Measurements from ENCODE around the gene EGR2.

The EGR2 gene

GRCh38 chr10:62816331-62817120 is at the start of gene EGR2:
TSS of gene EGR2 (minus strand) at chr10:62816366. CDS start at chr10:62816029, 337 bp downstream.
- peak within 1 kb of the TSS; percentile 68 for H3K27ac ChIP-seq
- ChIA-PET CTCF (interaction anchor here (0.6 to 1.5 kb wide), 4 partner anchors 12 to 864 kb away, joined by 3 to 6 read pairs (median 4); partner anchors contain the start of gene ADO), POLR2A (ENCODE audit: low non-redundant PET) (no interaction called here)
- TF ChIP-seq CTCF (conservative IDR thresholded peaks at IDR 0.05; ENCODE audit: low read depth) = no peak
- peak; percentile 90 for DNase-seq (ENCODE audit: low spot score)

- DNase-seq (ENCODE audit: low spot score) = no peak
- no peak for TF ChIP-seq CTCF (conservative IDR thresholded peaks at IDR 0.05; ENCODE audit: low read depth)
- CTCF ChIA-PET = interaction anchor here (1.2 kb wide), 1 partner anchor 44 kb away, joined by 3 read pairs; no protein-coding TSS in a partner anchor
- H3K27ac ChIP-seq = no peak overlapping the region
- POLR2A ChIA-PET (ENCODE audit: low non-redundant PET) = no interaction called here
Observed at GRCh38 chr10:62862447-62862846, 46.3 kb upstream of the EGR2 start.

GRCh38 chr10:62861507-62861906 is 45.3 kb upstream of the EGR2 start:
- no peak overlapping the region for H3K27ac ChIP-seq
- CTCF ChIA-PET = interaction anchor here (0.7 kb wide), 1 partner anchor 29 kb away, joined by 5 read pairs; no protein-coding TSS in a partner anchor
- POLR2A ChIA-PET (ENCODE audit: low non-redundant PET) = no interaction called here
- no peak for DNase-seq (ENCODE audit: low spot score)
- TF ChIP-seq CTCF (conservative IDR thresholded peaks at IDR 0.05; ENCODE audit: low read depth) = no peak

- ChIA-PET POLR2A (ENCODE audit: low non-redundant PET) (no interaction called here), CTCF (no interaction called here)
- no peak for DNase-seq (ENCODE audit: low spot score)
Observed at GRCh38 chr10:62860946-62861345, 44.8 kb upstream of the EGR2 start.

GRCh38 chr10:62858364-62858763 is 42.2 kb upstream of the EGR2 start:
- TF ChIP-seq CTCF (conservative IDR thresholded peaks at IDR 0.05; ENCODE audit: low read depth) = no peak
- DNase-seq (ENCODE audit: low spot score) = no peak
- no peak overlapping the region for H3K27ac ChIP-seq
- CTCF ChIA-PET = interaction anchor here (0.6 kb wide), 1 partner anchor 354 kb away, joined by 7 read pairs; no protein-coding TSS in a partner anchor
- POLR2A ChIA-PET (ENCODE audit: low non-redundant PET) = no interaction called here

More at GRCh38 chr10:62860946-62861345, 44.8 kb upstream of the EGR2 start:
- TF ChIP-seq CTCF (conservative IDR thresholded peaks at IDR 0.05; ENCODE audit: low read depth) = no peak
- H3K27ac ChIP-seq = no peak overlapping the region

- no peak for DNase-seq (ENCODE audit: low spot score)
- TF ChIP-seq CTCF (conservative IDR thresholded peaks at IDR 0.05; ENCODE audit: low read depth) = no peak
- POLR2A ChIA-PET (ENCODE audit: low non-redundant PET) = no interaction called here
- CTCF ChIA-PET = no interaction called here
- no peak overlapping the region for H3K27ac ChIP-seq
Observed at GRCh38 chr10:62856021-62856420, 39.9 kb upstream of the EGR2 start.
